ENCODE measurements around the gene INPP4B. TPM values are rescaled to one million over a fixed set of nuclear protein-coding genes. Genes with fewer than 3 reads are reported as not detected.

INPP4B gene
- total RNA-seq, 1 experiment from 2014 or later = 53.7 TPM

DNA sequence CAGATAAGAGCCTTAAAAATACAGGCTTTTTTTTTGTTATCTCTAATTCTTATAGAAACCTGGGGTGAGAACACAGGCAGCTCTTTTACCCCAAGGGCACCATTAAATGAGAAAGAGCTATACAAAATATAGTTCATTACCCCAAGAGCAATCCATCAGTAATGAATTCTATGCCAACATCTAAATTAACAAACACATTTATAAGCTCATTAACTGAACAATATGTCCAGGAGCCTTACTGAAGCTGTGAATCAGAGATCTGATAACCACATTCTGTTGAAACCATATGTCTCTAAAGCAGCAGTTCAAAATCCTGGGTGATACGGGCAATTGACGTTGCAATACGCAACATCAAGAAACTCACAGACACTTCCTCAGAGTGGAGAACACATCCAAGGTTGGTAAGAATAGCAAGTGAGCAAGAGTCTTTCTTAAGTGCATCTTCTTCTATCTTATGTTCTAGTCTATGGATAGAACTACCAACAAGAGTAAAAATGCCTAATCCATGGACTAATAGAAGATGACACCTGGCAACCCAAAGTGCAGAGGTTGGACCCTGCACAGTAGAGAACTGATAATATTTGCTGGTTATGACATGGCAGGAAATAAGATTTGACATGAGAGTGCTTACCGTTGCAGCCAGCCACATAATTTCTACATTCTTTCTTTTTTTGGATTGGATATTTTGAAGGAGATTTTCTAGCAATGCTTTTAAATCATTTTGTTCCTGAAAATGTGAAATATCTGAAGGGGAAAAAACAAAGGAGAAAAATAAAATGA, 760.4 kb downstream of the INPP4B start:
- Histone ChIP-seq H4K20me1 (ENCODE audit: insufficient read depth) (no peaks in the 10 kb centered on the region), H3K4me2 (no peak overlapping the region), H3K79me2 (ENCODE audit: low read depth) (no peaks in the 10 kb centered on the region), H3K9me2 (ENCODE audit: insufficient read depth) (no peaks in the 10 kb centered on the region), H3K27ac (no peak overlapping the region), H3K36me3 (ENCODE audit: low read depth) (no peaks in the 10 kb centered on the region), H2AFZ (no peak overlapping the region), H3F3A (ENCODE audit: insufficient read depth, low read depth) (no peaks in the 10 kb centered on the region), H3K4me1 (replicated peaks; ENCODE audit: insufficient read depth) (no peaks in the 10 kb centered on the region), H3K4me3 (no peak overlapping the region), H3K9me3 (ENCODE audit: insufficient read depth, low read depth) (no peaks in the 10 kb centered on the region), H3K27me3 (ENCODE audit: insufficient read depth, low read depth) (no peaks in the 10 kb centered on the region)
- no peak for TF ChIP-seq EZH2 (IDR thresholded peaks at IDR 0.05; ENCODE audit: low read depth)
- TF ChIP-seq, protein P1, sequence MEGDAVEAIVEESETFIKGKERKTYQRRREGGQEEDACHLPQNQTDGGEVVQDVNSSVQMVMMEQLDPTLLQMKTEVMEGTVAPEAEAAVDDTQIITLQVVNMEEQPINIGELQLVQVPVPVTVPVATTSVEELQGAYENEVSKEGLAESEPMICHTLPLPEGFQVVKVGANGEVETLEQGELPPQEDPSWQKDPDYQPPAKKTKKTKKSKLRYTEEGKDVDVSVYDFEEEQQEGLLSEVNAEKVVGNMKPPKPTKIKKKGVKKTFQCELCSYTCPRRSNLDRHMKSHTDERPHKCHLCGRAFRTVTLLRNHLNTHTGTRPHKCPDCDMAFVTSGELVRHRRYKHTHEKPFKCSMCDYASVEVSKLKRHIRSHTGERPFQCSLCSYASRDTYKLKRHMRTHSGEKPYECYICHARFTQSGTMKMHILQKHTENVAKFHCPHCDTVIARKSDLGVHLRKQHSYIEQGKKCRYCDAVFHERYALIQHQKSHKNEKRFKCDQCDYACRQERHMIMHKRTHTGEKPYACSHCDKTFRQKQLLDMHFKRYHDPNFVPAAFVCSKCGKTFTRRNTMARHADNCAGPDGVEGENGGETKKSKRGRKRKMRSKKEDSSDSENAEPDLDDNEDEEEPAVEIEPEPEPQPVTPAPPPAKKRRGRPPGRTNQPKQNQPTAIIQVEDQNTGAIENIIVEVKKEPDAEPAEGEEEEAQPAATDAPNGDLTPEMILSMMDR (conservative IDR thresholded peaks at IDR 0.05) = no peak
- POLR2A ChIA-PET (ENCODE audit: unreplicated experiment) = no interaction called here
- DNase-seq = no peak
- CTCF ChIA-PET = no interaction called here
- intact Hi-C loops (cut with micrococcal nuclease; ENCODE audit: unreplicated experiment) = no loop called here
- BruUV-seq (replicated peaks) = no TSS peak

DNA sequence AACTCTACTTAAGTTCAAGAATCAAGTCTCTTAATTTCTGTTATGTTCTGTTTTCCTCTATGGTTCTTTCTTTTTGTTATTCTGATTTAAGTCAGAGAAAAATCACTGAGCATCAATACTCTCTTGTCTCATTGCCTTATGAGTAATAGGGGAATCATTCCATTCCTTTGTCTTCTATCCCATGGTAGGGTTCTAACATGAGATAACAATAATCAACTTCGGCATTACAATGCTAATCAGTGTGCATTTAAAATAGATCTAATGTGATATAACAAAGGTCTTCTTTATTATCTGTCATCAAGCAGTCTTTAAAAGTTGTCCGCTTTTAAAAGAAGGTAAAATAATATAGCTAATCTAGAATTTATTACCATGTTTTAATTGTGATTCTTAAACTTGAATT, 762.8 kb downstream of the INPP4B start:
- no peaks in the 10 kb centered on the region for H3K36me3 ChIP-seq (ENCODE audit: low read depth)
- DNase-seq = no peak
- BruUV-seq (replicated peaks) = no TSS peak
- H3K27me3 ChIP-seq (ENCODE audit: insufficient read depth, low read depth) = no peaks in the 10 kb centered on the region
- H3K79me2 ChIP-seq (ENCODE audit: low read depth) = no peaks in the 10 kb centered on the region
- no peak overlapping the region for H2AFZ ChIP-seq
- H3F3A ChIP-seq (ENCODE audit: insufficient read depth, low read depth) = no peaks in the 10 kb centered on the region
- TF ChIP-seq EZH2 (IDR thresholded peaks at IDR 0.05; ENCODE audit: low read depth) = no peak
- TF ChIP-seq, protein P1 (conservative IDR thresholded peaks at IDR 0.05) = no peak
- H3K4me1 ChIP-seq (replicated peaks; ENCODE audit: insufficient read depth) = no peaks in the 10 kb centered on the region
- intact Hi-C loops (cut with micrococcal nuclease; ENCODE audit: unreplicated experiment) = no loop called here
- no peaks in the 10 kb centered on the region for H4K20me1 ChIP-seq (ENCODE audit: insufficient read depth)
- no peak overlapping the region for H3K27ac ChIP-seq
- H3K4me2 ChIP-seq = no peak overlapping the region
- POLR2A ChIA-PET (ENCODE audit: unreplicated experiment) = no interaction called here
- H3K9me2 ChIP-seq (ENCODE audit: insufficient read depth) = no peaks in the 10 kb centered on the region
- no peaks in the 10 kb centered on the region for H3K9me3 ChIP-seq (ENCODE audit: insufficient read depth, low read depth)
- CTCF ChIA-PET = no interaction called here
- H3K4me3 ChIP-seq = no peak overlapping the region

DNA sequence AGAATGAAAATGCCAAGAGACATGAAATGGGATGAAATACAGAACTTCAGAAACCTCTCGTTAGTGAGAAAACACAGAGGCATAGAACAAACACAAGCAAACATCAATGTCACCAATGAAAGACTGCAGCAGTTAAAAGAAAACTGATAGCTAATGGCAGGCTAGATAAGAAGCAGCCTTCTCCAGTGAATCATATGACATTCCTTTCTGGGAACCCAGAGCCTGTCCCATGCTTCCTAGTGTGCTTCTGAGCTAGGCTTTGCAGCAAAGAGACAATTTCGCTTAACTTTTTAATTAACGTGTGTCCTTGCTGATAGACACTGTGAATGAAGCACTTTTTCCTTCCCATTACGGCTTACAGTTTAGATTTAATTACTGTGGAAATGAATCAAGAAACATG, 765.1 kb downstream of the INPP4B start:
- no peak for TF ChIP-seq EZH2 (IDR thresholded peaks at IDR 0.05; ENCODE audit: low read depth)
- TF ChIP-seq, protein P1 (conservative IDR thresholded peaks at IDR 0.05) = no peak
- H3K79me2 ChIP-seq (ENCODE audit: low read depth) = no peaks in the 10 kb centered on the region
- intact Hi-C loops (cut with micrococcal nuclease; ENCODE audit: unreplicated experiment) = no loop called here
- no peaks in the 10 kb centered on the region for H3K9me3 ChIP-seq (ENCODE audit: insufficient read depth, low read depth)
- no peaks in the 10 kb centered on the region for H3F3A ChIP-seq (ENCODE audit: insufficient read depth, low read depth)
- no peaks in the 10 kb centered on the region for H3K27me3 ChIP-seq (ENCODE audit: insufficient read depth, low read depth)
- POLR2A ChIA-PET (ENCODE audit: unreplicated experiment) = no interaction called here
- no peak overlapping the region for H3K4me3 ChIP-seq
- H3K27ac ChIP-seq = no peak overlapping the region
- CTCF ChIA-PET = no interaction called here
- no peaks in the 10 kb centered on the region for H3K36me3 ChIP-seq (ENCODE audit: low read depth)
- no TSS peak for BruUV-seq (replicated peaks)
- no peaks in the 10 kb centered on the region for H4K20me1 ChIP-seq (ENCODE audit: insufficient read depth)
- H3K9me2 ChIP-seq (ENCODE audit: insufficient read depth) = no peaks in the 10 kb centered on the region
- H2AFZ ChIP-seq = no peak overlapping the region
- H3K4me2 ChIP-seq = no peak overlapping the region
- no peak for DNase-seq
- H3K4me1 ChIP-seq (replicated peaks; ENCODE audit: insufficient read depth) = no peaks in the 10 kb centered on the region
